Vagina (tissue), 2 donors: Measurements from ENCODE around the gene CELA3B.
"Not testable (repeated sequence)": the region's sequence is repeated elsewhere in the genome, so short reads cannot be mapped to it uniquely, and the experiment has no call there.

ENCODE experiments used
- POLR2AphosphoS5 ChIP-seq, 2 donors: sonication (generic); formaldehyde crosslinking; IDR thresholded peaks; one replicate each; pipeline ENCODE4 v1.9.0; 2017; ENCODE audit warnings: antibody characterized with exemption in 2 of 2, mild to moderate bottlenecking in 2 of 2, low read depth in 1 of 2; ENCODE audit not compliant: insufficient read depth in 1 of 2
- TF ChIP-seq, protein P1 (sequence below), 3 experiments: fragments of 450-650 bp in 2 of 3; fragments of 200-600 bp in 1 of 3; sonication (generic) in 1 of 3; IDR thresholded peaks; one replicate each; pipeline ENCODE4 v1.5.1; 2017 to 2019; ENCODE audit warnings: antibody characterized with exemption in 3 of 3, mild to moderate bottlenecking in 2 of 3, moderate library complexity in 2 of 3

DNA sequence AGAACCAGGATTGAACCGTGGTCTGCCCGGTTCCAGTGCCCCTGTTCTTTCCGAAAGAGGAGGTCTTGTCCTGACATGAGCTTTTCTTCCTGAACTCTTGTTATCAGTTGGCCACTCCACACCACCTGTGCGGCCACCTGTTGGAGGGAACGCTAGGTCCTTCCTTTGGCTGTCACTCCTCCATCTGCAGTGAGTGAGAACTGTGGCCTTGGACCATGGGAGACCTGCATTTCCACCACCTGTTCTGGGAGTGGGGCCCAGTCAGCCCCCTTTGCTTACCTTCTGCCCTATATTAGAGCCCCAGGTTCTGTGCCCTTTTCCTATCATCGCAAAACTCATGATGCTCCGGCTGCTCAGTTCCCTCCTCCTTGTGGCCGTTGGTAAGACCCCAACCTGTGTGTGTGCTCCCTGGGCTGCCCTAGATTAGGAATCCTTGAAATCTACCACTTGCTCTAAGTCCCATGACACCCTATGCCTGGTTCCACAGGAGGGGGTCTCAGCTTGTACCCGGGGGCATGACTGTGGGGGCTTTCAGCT is at the start of gene CELA3B:
- TF ChIP-seq POLR2AphosphoS5 (IDR thresholded peaks at IDR 0.05; ENCODE audit: insufficient read depth in 1 of 2, low read depth in 1 of 2): not testable (repeated sequence)
- TF ChIP-seq, protein P1, sequence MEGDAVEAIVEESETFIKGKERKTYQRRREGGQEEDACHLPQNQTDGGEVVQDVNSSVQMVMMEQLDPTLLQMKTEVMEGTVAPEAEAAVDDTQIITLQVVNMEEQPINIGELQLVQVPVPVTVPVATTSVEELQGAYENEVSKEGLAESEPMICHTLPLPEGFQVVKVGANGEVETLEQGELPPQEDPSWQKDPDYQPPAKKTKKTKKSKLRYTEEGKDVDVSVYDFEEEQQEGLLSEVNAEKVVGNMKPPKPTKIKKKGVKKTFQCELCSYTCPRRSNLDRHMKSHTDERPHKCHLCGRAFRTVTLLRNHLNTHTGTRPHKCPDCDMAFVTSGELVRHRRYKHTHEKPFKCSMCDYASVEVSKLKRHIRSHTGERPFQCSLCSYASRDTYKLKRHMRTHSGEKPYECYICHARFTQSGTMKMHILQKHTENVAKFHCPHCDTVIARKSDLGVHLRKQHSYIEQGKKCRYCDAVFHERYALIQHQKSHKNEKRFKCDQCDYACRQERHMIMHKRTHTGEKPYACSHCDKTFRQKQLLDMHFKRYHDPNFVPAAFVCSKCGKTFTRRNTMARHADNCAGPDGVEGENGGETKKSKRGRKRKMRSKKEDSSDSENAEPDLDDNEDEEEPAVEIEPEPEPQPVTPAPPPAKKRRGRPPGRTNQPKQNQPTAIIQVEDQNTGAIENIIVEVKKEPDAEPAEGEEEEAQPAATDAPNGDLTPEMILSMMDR (IDR thresholded peaks at IDR 0.05): not testable (repeated sequence)
